Astrocyte (in vitro differentiated cells and primary cell): ENCODE results near the gene SCN8A.

Source experiments
- EZH2 ChIP-seq: IDR thresholded peaks from 2 replicates; pipeline ENCODE4 v1.6.1; 2012; ENCODE audit warnings: mild to moderate bottlenecking, low read length, inconsistent platforms; ENCODE audit not compliant: insufficient read depth
- TF ChIP-seq, protein P1 (sequence below): IDR thresholded peaks from 2 replicates; pipeline ENCODE4 v1.5.1; 2011; ENCODE audit warnings: low read depth, mild to moderate bottlenecking, inconsistent platforms, low read length, moderate library complexity; ENCODE audit not compliant: insufficient read depth

- TF ChIP-seq, protein P1, sequence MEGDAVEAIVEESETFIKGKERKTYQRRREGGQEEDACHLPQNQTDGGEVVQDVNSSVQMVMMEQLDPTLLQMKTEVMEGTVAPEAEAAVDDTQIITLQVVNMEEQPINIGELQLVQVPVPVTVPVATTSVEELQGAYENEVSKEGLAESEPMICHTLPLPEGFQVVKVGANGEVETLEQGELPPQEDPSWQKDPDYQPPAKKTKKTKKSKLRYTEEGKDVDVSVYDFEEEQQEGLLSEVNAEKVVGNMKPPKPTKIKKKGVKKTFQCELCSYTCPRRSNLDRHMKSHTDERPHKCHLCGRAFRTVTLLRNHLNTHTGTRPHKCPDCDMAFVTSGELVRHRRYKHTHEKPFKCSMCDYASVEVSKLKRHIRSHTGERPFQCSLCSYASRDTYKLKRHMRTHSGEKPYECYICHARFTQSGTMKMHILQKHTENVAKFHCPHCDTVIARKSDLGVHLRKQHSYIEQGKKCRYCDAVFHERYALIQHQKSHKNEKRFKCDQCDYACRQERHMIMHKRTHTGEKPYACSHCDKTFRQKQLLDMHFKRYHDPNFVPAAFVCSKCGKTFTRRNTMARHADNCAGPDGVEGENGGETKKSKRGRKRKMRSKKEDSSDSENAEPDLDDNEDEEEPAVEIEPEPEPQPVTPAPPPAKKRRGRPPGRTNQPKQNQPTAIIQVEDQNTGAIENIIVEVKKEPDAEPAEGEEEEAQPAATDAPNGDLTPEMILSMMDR: no peak
- TF ChIP-seq EZH2: no peak
Observed at GRCh38 chr12:51600721-51601120, 9.7 kb downstream of the SCN8A start.
